Stimulated activated CD8-positive, alpha-beta memory T cell treated with anti-CD3 and anti-CD28 coated beads, Interleukin-15, amount 100 ng/mL, for 24 hours (primary cell): ENCODE results near the gene NUDT3.
"Not testable (repeated sequence)": the region's sequence is repeated elsewhere in the genome, so short reads cannot be mapped to it uniquely, and the experiment has no call there.

Experiments
- DNase-seq: peaks from one replicate; pipeline ENCODE4 v3.0.0-alpha.2; 2020; ENCODE audit warnings: low read depth

Gene NUDT3

DNA sequence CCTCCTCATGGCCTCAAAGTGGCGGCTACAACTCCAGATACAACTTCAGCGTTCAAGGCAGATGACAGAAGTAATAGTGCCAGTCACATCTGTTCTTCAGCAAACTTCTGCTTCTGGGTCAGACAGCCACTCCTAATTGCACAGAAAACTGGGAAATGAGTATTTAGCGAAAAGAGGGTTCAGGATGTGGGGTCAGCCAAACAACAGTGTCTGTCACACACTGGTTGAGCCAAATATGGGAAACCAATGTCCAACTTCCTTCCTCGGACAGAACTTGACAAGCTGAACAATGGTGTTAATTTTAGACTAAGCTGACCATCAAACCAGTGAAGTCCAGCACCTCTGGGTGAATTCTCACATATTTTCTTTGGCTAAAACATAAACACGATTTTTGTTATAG is 22.1 kb downstream of the NUDT3 start:
- no peak for DNase-seq

GRCh38 chr6:34369385-34369784 is 23.1 kb downstream of the NUDT3 start:
- DNase-seq, result no peak

- no peak for DNase-seq
Observed at GRCh38 chr6:34366639-34366921, 25.9 kb downstream of the NUDT3 start.

DNA sequence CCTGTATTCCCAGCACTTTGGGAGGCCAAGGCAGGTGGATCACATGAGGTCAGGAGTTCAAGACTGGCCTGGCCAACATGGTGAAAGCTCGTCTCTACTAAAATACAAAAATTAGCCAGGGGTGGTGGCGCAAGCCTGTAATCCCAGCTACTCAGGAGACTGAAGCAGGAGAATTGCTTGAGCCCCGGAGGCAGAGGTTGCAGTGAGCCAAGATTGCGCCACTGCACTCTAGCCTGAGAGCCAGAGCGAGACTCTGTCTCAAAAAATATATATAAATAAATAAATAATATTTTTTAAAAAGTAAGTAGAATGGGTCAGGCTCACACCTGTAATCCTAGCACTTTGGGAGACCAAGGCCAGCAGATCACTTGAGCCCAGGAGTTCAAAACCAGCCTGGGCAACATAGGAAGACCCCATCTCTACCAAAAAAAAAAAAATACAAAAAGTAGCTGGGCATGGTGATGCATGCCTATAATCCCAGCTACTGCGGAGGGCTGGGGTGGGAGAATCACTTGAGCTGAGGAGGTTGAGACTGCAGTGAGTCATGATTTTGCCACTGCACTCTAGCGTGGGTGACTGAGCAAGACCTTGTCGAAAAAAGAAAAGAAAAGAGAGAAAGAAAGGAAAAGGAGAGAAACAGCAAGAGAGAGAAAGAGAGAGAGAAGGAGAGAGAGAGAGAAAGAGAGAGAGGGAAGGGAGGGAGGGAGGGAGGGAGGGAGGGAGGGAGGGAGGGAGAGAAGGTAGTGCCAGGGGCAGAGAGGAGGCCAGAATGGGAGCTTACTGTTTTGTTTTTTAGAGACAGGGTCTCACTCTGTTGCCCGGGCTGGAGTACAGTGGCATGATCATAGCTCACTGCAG is 26.5 kb downstream of the NUDT3 start:
- DNase-seq, result not testable (repeated sequence)

DNA sequence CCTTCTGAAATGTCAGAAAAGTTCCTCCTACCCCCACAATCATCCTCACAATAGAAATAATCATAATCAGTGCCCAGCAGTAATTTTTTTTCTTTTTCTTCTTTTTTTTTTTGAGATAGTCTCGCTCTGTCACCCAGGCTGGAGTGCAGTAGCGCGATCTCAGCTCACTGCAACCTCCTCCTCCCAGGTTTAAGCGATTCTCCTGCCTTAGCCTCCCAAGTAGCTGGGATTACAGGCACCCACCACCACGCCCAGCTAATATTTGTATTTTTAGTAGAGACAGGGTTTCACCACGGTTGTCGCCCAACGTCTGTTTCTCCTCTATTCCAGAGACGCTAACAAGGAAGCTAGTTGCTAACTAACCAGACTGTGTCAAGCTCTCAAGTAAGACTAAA is 28.8 kb downstream of the NUDT3 start:
- DNase-seq, result not testable (repeated sequence)

- DNase-seq, result no peak
Observed at GRCh38 chr6:34362909-34363680, 29.4 kb downstream of the NUDT3 start.

DNA sequence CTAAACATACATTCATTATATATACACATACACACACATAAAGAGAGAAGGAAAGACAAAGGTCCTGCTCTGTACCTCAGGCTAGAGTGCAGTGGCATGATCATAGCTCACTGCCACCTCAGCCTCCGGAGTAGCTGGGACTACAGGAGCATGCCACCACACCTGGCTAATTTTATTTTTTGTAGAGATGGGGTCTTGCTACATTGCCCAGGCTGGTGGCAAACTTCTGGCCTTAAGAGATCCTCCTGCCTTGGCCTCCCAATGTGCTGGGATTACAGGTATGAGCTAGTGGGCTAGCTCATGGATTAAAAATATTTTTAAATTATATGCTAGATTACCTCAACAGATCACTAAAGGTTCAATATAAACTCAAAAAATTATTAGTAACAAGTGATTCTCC is 30.3 kb downstream of the NUDT3 start:
- DNase-seq, result no peak

GRCh38 chr6:34360556-34360955 is 31.9 kb downstream of the NUDT3 start:
- no peak for DNase-seq

DNA sequence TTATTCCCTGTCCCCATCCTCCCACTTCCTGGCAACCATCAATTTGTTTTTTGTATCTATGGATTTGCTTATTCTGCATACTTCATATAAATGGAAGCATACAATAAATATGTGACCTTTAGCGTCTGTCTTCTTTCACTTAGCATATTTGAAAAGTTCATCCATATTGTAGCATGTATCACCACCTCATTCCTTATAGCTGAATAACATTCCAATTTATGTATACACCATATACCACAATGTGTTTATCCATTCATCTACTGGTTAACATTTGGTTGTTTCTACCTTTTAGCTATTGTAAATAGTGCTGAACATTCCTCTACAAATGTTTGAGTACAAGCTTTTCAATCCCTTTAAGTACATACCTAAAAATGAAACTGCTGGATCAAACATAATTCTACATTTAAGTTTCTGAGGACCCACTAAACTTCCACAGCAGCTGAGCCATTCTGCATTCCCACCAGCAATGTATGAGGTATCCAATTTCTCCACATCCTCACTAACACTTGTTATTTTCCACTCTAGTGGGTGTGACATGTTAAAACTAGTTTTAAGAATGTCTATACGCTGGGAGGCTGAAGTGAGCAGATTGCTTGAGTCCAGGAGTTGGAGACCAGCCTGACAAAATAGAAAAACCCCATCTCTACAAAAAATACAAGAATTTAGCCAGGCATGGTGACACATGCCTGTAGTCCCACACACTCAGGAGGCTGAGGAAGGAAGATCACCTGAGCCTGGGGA is 32.9 kb downstream of the NUDT3 start:
- DNase-seq, result no peak

GRCh38 chr6:34358389-34358905 is 34.0 kb downstream of the NUDT3 start:
- no peak for DNase-seq

- no peak for DNase-seq
Observed at GRCh38 chr6:34357937-34358336, 34.5 kb downstream of the NUDT3 start.

- no peak for DNase-seq
Observed at GRCh38 chr6:34355889-34356288, 36.6 kb downstream of the NUDT3 start.

DNA sequence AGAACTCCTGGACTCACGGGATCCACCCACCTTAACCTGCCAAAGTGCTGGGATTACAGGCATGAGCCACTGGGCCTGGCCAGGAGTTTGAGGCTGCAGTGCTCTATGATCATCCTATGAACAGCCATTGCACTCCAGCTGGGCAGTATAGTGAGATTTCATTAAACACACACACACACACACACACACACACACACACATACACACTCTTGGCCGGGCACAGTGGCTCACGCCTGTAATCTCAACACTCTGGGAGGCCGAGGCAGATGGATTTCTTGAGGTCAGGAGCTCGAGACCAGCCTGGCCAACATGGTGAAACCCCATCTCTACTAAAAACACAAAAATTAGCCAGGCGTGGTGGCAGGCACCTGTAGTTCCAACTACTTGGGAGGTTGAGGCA is 38.2 kb downstream of the NUDT3 start:
- not testable (repeated sequence) for DNase-seq

GRCh38 chr6:34353530-34353929 is 38.9 kb downstream of the NUDT3 start:
- DNase-seq, result not testable (repeated sequence)

- DNase-seq, result no peak
Observed at GRCh38 chr6:34352305-34352937, 40.0 kb downstream of the NUDT3 start.

GRCh38 chr6:34350934-34351217 is 41.6 kb downstream of the NUDT3 start:
- DNase-seq, result no peak

DNA sequence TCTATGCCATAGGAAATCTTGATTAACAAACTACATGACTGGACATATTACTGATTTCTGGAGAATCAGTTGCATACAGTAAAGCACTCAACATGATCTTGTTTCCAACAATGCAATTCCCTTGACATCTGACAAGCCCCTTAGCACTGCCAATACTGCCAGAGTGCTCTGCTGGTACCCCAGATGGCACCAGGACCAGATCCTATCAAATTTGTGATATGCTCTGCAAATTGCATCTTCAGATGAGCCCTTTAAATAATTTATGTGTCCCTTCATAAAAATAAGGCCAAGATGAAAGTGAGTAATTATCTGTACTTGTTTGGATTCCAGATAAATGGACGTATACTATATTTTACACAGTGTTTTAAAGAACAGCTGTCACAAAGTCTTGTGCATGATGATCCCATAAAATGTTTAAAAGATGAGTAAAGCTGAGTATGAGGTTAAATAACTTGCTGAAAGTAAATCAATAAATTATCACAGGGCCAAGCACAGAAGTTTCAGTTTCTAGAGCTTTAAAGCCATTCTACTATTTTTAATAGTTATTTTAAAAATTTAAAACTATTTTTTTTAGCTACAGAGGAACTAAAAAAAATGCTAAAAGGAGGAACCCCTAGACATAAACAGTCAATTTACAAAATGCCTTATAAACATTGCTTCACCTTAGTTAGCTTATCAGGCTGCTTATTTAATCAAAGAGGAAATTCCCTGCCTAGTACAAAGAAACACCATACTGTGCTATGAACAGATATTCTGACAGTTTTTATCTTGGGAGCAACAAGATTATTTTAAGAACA is 42.1 kb downstream of the NUDT3 start:
- no peak for DNase-seq

DNA sequence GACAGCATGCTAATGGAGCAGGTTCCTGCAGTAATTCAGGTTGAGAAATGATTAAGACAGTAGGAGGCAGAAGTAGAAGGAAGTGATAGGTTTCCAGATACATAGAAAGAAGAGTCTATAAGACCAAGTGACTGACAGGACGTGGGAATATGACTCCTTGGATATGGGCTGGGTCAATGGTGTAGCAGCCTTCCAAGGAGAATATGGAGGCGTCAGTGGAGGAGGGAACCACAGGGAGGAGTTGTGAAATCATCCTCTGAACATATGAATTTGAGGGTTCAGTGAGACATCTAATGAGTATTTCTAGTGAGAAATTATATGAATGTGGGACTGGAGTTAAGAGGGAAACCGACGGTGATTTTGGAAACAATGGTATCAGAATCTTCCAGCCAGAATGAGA is 43.3 kb downstream of the NUDT3 start:
- no peak for DNase-seq

DNA sequence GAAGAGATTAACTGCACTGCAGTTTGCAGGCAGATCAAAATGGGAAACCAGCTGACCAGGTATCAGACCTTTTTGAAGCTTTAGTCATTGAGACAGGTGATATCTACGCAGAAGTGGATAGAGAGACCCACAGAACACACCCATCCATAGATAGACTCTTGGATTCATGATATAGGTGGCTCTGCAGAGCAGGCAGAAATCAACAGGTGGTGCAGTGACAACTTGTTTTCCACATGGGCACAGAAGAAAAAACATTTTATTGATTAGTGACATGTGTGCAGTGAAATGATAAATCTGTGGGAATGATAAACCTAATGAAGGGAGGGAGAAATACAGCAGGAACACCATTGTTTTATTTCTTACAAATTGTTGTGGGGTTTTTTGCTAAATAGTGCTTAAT is 45.2 kb downstream of the NUDT3 start:
- no peak for DNase-seq

GRCh38 chr6:34346175-34347119 is 46.0 kb downstream of the NUDT3 start:
- DNase-seq, result no peak
